Anterior cingulate cortex (tissue), 58 donors: ENCODE results near the gene NUMB.

ENCODE experiments used
- DNase-seq, 58 donors: peaks; one replicate each; lab custom pipeline; 2025; lab: John Stamatoyannopoulos, UW

NUMB gene

DNA sequence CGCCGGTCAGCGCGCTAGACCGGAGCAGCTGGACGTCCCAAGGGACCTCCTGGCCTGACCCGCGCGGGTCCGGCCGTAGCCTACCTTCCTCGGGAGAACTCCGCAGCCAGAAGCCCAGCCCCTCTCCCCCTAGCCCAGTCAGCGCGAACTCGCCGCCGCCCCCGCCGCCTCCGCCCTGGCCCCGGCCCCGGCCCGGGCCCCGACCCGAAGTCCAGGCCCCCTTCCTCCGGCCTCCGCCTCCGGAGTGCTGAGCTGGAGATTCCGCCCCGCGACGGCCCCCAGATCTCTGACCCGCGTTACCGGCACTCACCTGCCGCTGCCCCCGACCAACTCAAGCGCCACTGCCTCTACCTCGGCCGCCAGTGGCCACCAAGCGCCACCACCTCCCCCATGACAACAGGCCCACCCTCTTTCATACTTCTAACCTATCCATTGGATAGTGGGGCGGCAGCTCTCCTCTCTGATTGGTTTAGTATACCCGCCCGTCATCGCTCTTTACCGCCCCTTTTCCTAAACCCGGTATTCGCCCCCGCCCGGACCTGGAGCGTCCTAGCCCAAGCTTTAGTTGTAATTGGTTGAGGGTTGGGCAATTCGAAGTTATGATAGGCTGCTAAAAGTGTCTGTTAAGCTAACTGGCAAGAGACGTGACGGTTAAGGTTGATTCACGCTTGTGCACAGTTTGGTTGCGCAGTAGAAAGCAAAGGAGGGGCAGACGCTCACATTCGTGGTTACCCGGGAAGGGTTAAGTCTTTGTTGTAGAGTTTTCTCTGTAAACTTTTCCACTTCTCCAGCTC is at the start of gene NUMB:
Gene NUMB, minus strand, starts transcription at position 364 of the 794 bp plus-strand sequence. CDS start 102,795 bp downstream, outside the sequence.
- DNase-seq = peak; percentile 72 to 100 (median 97)

DNA sequence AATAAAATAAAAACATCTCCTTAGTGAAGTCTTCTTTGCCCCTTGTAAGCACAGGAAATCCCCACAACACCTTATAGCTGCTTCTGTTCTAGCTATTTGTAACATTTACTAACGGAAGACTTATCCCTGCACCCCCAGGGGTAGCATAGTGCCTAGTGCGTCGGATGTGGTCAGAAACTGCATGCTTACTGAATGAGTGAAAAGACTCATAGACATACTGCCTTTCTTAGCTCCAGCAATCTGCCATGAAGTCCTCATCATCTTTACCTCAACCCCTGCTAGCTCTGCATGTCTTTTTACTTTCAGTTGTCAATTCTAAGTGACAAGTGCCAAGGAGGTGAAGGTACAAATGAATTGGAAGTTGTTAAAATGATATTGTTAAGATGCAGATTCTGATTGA is 45.3 kb upstream of the NUMB start:
- no peak for DNase-seq

DNA sequence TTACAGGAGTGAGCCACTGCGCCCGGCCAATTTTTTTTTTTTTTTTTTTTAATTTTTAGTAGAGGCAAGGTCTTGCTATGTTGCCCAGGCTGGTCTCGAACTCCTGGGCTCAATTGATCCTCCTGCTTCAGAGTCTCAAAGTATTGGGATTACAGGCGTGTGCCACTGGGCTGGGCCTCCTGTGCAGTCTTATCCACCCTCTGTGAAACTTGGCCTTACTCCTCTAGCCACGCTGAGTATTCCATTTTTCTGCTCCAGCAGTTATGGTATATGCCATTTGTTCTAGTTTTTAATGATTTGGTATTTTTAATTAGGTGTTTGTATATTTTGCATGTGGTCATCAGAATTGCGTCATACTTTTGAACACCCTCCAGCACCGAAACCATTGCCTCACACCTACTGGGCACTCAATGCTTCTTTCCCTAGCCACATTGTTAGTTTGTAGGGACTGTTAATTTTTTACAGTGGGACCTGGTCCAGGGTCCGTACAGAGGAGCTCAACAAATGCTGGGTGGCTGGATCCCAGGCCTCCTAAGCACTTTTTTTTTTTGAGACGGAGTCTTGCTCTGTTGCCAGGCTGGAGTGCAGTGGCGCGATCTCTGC is 43.8 kb upstream of the NUMB start:
- no peak for DNase-seq

DNA sequence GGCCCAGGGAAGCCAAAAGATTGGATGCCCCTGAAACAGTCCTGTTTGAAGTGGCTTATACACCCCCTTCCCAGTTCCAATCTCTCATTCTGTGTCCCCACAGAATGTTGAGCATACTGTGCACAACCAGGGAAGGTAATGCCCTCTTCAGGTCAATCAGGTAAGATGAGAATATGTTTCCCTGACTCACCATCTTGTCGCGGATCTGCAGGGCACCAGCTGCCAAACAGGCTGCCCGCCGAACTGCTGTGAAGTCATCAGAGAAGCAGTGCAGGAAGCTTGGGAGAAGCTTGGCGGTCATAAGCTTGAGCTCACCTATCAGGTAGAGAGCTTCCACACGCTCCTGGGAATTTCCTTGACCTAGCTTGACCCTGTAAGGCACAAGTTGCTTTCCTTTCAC is 42.0 kb upstream of the NUMB start:
- no peak for DNase-seq

DNA sequence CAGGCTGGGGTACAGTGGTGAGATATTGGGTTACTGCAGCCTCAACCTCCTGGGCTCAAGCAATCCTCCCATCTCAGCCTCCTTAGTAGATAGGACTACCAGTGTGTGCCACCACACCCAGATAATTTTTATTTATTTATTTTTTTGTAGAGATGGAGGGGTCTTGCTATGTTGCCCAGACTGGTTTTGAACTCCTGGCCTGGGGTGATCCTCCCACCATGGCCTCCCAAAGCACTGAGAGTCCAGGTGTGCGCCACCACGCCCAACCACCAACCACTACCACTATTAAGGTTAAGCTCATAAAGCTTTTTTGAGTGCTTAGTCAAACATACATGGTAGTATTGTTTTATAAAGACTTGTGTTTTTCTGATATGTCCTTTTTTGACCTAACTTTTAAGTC is 36.2 kb upstream of the NUMB start:
- no peak for DNase-seq

DNA sequence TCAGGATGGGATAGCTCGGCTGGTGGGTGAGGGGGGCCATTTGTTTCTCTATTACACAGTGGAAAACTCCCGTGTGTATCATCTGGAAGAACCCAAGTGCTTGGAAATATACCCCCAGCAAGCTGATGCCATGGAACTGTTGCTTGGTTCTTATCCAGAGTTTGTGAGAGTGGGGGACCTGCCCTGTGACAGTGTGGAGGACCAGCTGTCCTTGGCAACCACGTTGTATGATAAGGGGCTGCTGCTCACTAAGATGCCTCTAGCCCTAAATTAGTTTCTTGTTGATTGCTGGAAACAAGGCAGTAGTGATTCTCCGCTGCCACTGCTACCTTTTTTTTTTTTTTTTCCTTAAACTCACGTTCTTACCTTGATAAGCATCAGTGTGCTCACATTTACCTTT is 34.3 kb upstream of the NUMB start:
- no peak for DNase-seq

DNA sequence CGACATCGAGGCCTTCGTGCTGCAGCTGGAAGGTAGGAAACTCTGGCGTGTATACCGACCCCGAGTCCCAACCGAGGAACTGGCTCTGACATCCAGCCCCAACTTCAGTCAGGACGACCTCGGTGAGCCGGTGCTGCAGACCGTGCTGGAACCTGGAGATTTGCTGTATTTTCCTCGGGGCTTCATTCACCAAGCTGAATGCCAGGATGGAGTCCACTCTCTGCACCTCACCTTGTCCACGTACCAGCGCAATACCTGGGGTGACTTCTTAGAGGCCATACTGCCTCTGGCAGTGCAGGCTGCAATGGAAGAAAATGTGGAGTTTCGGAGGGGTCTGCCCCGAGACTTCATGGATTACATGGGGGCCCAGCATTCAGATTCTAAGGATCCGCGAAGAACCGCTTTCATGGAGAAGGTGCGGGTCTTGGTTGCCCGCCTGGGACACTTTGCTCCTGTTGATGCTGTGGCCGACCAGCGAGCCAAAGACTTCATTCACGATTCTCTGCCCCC is 33.8 kb upstream of the NUMB start:
- DNase-seq = peak in 2 of 58 donors; percentile 5 to 24

DNA sequence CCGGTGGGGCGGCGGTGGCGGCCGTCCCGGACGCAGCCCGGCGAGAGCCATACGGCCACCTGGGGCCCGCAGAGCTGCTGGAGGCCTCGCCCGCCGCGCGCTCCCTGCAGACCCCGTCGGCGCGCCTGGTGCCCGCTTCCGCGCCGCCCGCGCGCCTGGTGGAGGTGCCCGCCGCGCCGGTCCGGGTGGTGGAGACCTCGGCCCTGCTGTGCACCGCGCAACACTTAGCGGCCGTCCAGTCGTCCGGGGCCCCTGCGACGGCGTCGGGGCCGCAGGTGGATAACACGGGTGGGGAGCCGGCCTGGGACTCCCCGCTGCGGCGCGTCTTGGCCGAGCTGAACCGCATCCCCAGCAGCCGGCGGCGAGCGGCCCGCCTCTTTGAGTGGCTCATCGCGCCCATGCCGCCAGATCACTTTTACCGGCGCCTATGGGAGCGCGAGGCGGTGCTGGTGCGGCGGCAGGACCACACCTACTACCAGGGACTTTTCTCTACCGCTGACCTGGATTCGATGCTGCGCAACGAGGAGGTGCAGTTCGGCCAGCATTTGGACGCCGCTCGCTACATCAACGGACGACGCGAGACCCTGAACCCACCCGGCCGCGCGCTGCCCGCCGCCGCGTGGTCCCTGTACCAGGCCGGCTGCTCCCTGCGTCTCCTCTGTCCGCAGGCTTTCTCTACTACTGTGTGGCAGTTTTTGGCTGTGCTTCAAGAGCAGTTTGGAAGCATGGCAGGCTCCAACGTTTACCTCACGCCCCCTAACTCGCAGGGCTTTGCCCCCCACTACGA is 33.1 kb upstream of the NUMB start:
- peak in 35 of 58 donors; percentile 14 to 69 (median 39) for DNase-seq

DNA sequence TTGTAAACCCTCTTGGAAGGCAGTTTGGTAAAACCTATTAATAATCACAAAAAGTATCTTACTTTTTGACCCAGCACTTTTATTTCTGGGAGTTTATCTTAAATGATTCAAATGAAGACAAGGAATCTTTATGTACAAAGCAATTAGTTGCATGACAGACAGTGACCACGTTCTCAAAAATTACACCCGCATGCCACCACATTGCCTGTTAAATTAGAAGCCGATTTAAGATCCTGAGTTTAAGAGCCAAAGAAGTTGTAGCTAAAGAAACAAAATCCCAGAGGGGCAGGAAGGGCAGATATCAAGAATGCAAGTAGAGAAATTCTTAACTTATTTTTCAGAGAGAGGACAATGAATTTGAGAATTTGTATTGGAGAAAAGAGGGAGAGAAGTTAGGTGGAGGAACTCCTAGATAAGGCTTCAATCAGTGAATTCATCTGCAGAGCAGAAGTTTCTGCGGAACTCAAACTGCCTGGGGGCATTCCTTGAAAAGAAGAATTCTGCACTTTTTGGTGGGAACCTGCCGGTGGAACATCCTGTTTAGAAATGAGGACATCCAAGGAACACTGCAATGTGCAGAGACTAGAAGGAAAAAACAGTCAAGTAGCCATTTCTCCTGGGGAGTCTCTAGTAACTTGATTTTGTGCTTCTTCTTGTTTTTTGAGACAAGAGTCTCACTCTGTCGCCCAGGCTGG is 31.3 kb upstream of the NUMB start:
- DNase-seq = no peak

DNA sequence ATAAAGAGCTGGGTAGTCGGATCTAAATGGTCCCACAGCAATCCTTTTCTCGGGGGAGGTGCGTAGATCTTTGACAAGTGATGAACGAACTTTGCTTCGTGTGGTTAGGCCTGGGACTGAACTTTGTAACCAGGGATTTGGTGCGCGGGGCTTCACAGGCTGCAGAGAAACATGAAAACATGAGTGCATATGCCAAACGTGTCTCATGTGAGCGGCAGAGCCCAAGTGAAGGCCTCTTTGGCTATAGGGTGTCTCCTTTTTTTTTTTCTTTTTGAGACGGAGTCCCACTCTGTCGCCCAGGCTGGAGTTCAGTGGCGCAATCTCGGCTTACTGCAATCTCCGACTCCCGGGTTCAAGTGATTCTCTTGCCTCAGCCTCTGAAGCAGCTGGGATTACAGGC is 20.3 kb upstream of the NUMB start:
- DNase-seq = no peak

DNA sequence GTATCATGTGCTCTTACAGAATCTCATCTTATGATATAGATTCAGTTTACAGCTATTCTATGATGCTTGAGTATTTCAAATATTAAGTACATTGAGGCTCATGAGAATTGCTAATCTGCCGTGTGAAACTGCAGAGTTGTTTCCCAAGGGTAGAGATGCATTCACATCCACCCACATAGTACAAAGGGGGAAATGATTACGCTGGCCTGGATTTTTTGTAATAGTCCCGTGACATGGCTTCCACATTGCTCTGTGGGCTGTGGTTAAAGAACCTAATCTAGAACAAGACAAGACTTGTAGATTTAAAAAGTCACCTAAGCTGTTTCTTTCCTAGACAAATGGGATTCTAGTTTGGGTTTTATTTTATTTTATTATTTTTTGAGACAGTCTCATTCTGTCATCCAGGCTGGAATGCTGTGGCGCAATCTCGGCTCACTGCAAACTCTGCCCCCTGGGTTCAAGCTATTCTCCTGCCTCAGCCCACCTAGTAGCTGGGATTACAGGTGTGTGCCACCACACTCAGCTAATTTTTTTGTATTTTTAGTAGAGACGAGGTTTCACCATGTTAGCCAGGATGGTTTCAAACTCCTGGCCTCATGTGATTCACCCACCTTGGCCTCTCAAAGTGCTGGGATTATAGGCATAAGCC is 19.4 kb upstream of the NUMB start:
- peak in 1 of 58 donors; percentile 5 for DNase-seq

DNA sequence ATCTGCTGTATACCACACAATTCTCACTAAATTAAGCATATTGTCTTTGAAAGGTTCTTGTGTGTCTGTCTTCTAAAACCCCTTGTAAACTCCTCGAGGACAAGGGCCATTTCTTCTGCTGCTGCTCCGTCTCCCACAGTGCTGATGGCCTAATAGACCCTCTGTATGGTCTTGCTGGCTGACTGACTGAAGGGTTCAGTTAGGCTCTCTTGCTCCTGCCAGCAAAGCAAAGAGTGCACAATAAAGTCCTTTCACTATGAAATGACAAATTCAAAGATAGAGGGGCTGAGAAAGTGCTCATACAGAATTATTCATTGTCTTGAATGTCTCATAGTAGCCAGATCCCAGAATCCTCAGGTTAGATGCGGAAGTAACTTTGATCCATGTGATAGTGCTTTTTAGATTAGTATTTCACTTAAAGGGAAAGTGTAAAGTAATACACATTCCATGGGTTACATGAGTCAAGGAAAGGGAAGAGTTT is 18.1 kb upstream of the NUMB start:
- DNase-seq = peak in 17 of 58 donors; percentile 7 to 64 (median 23)

DNA sequence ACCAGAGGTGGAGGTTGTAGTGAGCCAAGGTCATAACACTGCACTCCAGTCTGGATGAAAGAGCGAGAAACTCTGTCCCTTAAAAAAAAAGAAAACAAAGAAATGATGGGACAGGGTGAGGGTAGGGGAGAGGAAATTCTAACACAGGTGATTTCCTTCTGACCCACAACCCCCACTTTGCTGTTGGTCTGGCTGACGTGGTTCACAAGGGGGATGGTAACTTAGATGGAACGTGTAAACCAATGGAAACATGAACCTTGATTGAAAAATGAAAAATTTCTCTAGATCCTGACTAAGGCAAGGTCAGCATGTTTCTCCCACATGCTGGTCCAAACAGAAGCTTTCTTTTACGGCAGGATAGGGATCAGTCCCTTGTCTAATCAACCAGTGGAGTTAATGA is 16.6 kb upstream of the NUMB start:
- DNase-seq = no peak

DNA sequence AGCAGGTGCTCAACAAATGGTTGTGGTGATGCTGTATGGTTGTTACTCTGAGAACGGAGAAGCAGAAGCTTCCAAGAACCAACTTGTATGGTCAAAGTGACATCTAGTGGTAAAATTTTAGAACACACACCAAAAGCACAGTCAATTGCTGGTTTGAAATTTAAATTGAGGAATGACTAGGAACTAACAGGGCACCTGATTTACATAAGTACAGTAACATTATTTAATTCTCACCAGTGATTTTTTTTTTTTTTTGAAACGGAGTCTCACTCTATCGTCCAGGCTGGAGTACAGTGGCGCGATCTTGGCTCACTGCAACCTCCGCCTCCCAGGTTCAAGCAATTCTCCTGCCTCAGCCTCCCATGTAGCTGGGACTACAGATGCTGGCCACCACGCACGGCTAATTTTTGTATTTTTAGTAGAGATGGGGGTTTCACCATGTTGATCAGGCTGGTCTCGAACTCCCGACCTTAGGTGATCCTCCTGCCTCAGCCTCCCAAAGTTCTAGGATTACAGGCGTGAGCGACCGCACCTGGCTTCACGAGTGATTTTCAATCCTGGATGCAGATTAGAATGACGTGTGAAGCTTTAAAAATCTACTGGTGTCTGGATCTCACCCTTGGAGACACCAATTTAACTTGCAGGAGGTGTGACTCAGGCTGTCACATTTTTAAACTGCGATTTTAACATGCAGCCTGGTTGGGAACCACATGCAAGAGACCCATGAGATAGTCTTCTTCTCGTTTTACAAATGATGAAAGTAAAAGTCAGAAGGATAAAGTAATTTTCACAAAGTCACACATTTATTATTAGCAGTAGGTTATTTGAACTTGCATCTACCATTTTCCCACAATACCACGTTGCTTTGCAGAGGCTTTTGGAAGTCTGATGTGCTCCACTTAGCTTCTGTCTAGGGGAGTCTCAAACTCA is 14.1 kb upstream of the NUMB start:
- DNase-seq = peak in 4 of 58 donors; percentile 8 to 71 (median 44)

DNA sequence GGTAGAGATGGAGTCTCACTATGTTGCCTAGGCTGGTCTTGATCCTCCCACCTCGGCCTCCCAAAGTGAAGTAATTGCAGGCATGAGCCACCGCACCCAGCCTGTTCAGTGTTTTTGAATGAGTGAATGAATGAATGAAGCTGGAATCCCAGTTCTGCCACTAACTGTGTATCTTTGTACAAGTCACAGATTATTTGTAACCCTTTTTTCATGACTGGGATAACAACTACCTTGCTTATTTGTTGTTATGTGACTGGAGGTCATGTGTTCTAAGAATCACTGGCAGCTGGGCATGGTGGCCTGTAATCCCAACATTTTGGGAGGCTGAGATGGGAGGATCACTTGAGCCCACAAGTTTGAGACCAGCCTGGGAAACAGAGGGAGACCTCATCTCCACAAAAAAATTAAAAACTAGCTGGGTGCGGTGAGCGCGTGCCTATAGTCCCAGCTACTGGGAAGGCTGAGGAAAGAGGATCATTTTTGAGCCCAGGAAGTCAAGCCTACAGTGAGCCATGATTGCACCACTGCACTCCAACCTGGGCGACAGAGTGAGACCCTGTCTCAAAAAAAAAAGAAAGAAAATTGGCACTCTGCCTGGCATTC is 13.3 kb upstream of the NUMB start:
- DNase-seq = no peak

DNA sequence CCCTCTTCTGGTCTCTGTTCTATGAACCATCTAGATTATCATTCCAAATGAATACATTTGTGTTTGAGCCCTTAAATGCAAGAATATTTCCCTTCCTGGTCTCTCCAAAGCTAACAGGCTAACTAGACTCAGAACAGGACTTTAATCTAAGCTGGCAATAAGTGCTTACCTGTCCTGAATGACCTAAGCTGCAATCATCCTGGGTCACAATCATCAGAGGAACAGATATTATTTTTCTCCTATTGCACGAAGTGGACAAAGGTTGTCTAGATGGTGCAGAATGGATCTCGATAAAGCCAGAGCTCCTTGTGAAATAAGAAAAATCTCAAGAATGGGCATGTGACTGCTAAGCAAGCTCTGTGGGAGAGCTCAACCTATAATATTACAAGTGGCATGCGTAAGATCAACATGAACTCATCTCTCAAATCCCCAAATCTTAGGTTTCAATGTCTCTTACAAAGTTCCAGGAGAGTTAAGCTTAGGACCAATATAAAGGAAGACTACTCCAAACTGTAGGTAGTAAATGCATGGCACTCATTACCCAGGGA is 10.6 kb upstream of the NUMB start:
- no peak for DNase-seq

DNA sequence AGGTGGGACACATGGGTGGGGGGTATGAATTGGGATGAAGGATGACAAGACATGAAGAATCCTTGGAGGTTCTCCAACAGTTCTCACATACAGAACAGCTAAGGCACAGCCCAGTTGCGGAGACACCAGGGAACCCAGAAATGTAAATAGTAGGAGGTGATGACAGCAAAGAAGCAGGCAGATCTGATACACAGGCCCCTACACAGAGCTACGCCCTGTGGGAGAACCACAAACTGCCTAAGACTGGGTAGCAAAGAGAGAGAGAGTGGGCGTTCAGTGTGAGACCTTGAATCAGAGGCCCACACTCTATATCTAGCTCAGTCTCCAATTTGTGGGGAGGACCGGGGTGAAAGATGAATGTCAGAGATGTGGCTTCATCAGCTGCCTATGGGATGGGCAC is 9.5 kb upstream of the NUMB start:
- DNase-seq = peak in 1 of 58 donors; percentile 26

DNA sequence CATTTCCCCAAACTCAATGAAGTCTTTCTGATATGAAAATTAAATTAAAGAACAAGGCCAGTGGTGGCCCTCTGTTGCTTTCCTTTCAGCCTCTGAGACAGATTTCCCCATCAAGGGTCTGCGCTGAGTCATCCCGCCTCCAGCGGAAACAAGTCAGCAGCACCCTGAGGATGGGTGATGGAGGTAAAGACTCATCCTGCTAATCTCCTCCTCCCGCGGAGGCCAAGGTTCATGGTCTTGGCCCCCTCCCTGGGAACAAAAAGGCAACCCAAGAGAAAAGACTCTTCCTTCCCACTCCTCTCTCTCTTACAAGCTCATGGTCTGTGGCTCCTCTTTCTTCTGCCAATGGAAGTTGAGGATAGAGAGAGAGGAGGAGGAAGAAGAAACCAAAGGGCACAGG is 9.0 kb upstream of the NUMB start:
- DNase-seq = peak in 1 of 58 donors; percentile 8
